Measurements from ENCODE around the gene ALDH7A1.

DNA sequence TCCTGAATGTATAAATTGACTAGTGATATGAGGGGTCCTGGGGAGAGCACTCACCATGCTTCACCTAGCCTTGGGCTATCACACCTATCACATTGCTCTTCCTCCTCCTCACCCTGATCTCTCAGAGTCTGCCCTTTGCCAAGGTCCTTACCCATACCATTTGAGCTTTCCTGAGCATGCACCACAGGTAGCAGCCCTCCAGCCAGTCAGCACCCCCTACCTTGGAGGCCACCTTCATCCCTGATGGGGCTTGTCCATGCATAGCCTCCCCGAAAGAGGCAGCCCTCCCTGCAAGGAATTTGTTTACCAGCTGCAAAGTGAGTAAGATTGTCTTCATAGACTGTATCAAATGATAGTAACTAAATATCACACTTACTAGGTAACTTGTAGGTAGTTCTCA lies 83.1 kb downstream of the ALDH7A1 start:
- TF ChIP-seq, protein P1, sequence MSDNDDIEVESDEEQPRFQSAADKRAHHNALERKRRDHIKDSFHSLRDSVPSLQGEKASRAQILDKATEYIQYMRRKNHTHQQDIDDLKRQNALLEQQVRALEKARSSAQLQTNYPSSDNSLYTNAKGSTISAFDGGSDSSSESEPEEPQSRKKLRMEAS (IDR thresholded peaks at IDR 0.05; ENCODE audit: low read depth, low read length): no peak
- TF ChIP-seq CTCF (IDR thresholded peaks at IDR 0.05; ENCODE audit: low read depth, low read length): no peak

Measured in NB4 (cell line).